Left lung (tissue), 10 donors: ENCODE data around the gene C1QTNF4. TPM values are rescaled to one million over a fixed set of nuclear protein-coding genes. Genes with fewer than 3 reads are reported as not detected.
A peak's percentile ranks its signal among the peaks of the same experiment; 100 is the strongest.
"Not testable (repeated sequence)": the region's sequence is repeated elsewhere in the genome, so short reads cannot be mapped to it uniquely, and the experiment has no call there.

ENCODE experiments used
- ATAC-seq: fragments of 200-7000 bp; cut with Tn5 transposase; one replicate; pipeline ENCODE4 v1.9.1; 2020; ENCODE audit warnings: moderate library complexity
- DNase-seq, 4 donors: peaks; one replicate each; pipeline ENCODE4 v3.0.0-alpha.2; 2013 to 2020
- H3K27ac ChIP-seq, 2 donors: fragments of 200-600 bp; sonication (generic) in 1 of 2; one replicate each; pipeline versions ENCODE4 v1.5.0 to v1.8.0; 2020 to 2021
- H3K27me3 ChIP-seq, 2 donors: fragments of 200-600 bp; sonication (generic) in 1 of 2; one replicate each; pipeline versions ENCODE4 v1.5.0 to v1.8.0; 2020 to 2021
- H3K36me3 ChIP-seq, 2 donors: fragments of 200-600 bp; sonication (generic) in 1 of 2; one replicate each; pipeline versions ENCODE4 v1.5.0 to v1.8.0; 2020 to 2021
- H3K4me1 ChIP-seq, 2 donors: fragments of 200-600 bp; one replicate each; pipeline ENCODE4 v1.8.0; 2021
- H3K4me3 ChIP-seq, 2 donors: fragments of 200-600 bp; sonication (generic) in 1 of 2; one replicate each; pipeline versions ENCODE4 v1.5.0 to v1.8.0; 2020 to 2021; ENCODE audit warnings: mild to moderate bottlenecking in 1 of 2
- H3K9me3 ChIP-seq, 2 donors: fragments of 200-600 bp; sonication (generic) in 1 of 2; one replicate each; pipeline versions ENCODE4 v1.5.0 to v1.8.0; 2020 to 2021
- intact Hi-C, 2 donors: fragments of 100-400 bp; cut with DNase I; formaldehyde crosslinking; loops; one replicate each; pipeline versions ENCODE4 v1.11.2 to v1.14.2; 2022
- polyA plus RNA-seq, 6 donors: library from polyadenylated mRNA; unstranded; fragments of 120-200 nt; gene quantifications; one replicate each; pipeline ENCODE4 v1.2.1, GENCODE V29; 2013; ENCODE audit not compliant: insufficient read length in 6 of 6
- total RNA-seq, 2 donors: library from RNA; stranded (reverse); fragmentation: NEBNext Ultra II Directional; extraction: Animal tissue kit (Norgen Biotek cat#: 25700); gene quantifications; one replicate each; pipeline ENCODE4 v1.2.1, GENCODE V29; 2021
- TF ChIP-seq, protein P1 (sequence below), 2 donors: fragments of 200-600 bp; sonication (generic) in 1 of 2; IDR thresholded peaks; one replicate each; pipeline versions ENCODE4 v1.5.0 to v1.8.0; 2021; ENCODE audit warnings: antibody characterized with exemption in 2 of 2
- donor health status: DM: no; HTN: yes; CAD: no.
- donor health status: DM: no; HTN: no; CAD: no.

The C1QTNF4 gene
- total and polyA plus RNA-seq, 8 donors, result 0.21 to 6.9 (median 3.9) TPM

DNA sequence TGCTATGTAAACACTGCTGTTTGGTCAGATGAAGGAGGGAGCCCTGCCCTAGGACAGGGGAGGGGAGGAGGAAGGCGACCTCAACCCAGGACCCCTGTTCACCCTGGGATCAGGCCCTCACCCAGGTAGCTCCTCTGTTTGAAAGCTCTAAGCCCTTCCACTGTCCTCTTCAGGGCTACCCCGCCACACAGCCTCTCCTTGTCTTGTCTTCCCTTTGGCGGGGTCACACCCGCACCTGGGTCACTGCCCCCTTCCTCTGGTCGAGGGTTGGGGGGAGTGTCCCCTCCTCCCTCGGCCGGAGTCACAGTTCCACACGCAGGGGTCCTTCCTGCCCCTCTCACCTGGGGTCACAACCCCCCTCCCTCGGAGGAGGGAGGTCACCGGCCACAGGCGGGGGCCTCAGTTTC lies 29.3 kb downstream of the C1QTNF4 start:
- TF ChIP-seq, protein P1, sequence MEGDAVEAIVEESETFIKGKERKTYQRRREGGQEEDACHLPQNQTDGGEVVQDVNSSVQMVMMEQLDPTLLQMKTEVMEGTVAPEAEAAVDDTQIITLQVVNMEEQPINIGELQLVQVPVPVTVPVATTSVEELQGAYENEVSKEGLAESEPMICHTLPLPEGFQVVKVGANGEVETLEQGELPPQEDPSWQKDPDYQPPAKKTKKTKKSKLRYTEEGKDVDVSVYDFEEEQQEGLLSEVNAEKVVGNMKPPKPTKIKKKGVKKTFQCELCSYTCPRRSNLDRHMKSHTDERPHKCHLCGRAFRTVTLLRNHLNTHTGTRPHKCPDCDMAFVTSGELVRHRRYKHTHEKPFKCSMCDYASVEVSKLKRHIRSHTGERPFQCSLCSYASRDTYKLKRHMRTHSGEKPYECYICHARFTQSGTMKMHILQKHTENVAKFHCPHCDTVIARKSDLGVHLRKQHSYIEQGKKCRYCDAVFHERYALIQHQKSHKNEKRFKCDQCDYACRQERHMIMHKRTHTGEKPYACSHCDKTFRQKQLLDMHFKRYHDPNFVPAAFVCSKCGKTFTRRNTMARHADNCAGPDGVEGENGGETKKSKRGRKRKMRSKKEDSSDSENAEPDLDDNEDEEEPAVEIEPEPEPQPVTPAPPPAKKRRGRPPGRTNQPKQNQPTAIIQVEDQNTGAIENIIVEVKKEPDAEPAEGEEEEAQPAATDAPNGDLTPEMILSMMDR (IDR thresholded peaks at IDR 0.05), result no peak
- Histone ChIP-seq H3K36me3 (peaks cover 0 to 8% of the 10 kb centered on the region in 2 donors), H3K27me3 (no peaks in the 10 kb centered on the region), H3K4me1 (peaks cover 5 to 32% of the 10 kb centered on the region in 2 donors), H3K27ac (peak overlapping the region; percentile 72 to 82), H3K9me3 (no peaks in the 10 kb centered on the region), H3K4me3 (peak overlapping the region; percentile 90 to 96)
- intact Hi-C loops, result loop anchor here in 1 of 2 donors (10.0 kb wide), 1 partner anchor 80 kb away; no protein-coding TSS in a partner anchor
- DNase-seq, result no peak
- peak; percentile 21 for ATAC-seq

DNA sequence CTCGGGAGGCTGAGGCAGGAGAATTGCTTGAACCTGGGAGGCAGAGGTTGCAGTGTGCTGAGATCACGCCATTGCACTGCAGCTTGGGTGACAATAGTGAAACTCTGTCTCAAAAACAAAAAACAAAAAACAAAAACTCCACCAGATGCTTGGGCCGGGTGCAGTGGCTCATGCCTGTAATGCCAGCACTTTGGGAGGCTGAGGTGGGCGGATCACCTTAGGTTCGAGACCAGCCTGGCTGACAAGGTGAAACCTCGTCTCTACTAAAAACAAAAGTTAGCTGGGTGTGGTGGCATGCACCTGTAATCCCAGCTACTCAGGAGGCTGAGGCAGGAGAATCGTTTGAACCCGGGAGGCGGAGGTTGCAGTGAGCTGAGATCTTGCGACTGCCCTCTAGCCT lies 29.8 kb downstream of the C1QTNF4 start:
- intact Hi-C loops, result loop anchor here in 1 of 2 donors (10.0 kb wide), 1 partner anchor 80 kb away; no protein-coding TSS in a partner anchor
- H3K27ac ChIP-seq, result not testable (repeated sequence)

DNA sequence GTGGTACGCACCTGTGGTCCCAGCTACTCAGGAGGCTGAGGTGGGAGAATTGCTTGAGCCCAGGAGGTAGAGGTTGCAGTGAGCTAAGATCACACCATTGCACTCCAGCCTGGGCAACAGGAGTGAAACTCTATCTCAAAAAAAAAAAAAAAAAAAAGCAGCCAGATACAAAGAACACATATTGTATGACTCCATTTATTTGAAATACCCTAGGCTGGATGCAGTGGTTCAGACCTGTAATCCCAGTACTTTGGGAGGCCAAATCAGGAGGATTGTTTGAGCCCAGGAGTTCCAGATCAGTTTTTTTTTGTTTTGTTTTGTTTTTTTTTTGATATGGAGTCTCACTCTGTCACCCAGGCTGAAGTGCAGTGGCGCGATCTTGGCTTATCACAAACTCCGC lies 31.8 kb downstream of the C1QTNF4 start:
- not testable (repeated sequence) for H3K27ac ChIP-seq, ATAC-seq, H3K4me3 ChIP-seq, H3K9me3 ChIP-seq, DNase-seq, H3K27me3 ChIP-seq, H3K36me3 ChIP-seq
- intact Hi-C loops, result loop anchor here in 1 of 2 donors (10.0 kb wide), 1 partner anchor 78 kb away; no protein-coding TSS in a partner anchor
- peaks cover 5 to 32% of the 10 kb centered on the region in 2 donors for H3K4me1 ChIP-seq

More for the DNA sequence above, 29.8 kb downstream of the C1QTNF4 start:
- not testable (repeated sequence) for ATAC-seq, H3K36me3 ChIP-seq, H3K9me3 ChIP-seq, DNase-seq, H3K27me3 ChIP-seq
- peak overlapping the region in 1 of 2 donors; percentile 90 for H3K4me3 ChIP-seq
- peaks cover 5 to 32% of the 10 kb centered on the region in 2 donors for H3K4me1 ChIP-seq

DNA sequence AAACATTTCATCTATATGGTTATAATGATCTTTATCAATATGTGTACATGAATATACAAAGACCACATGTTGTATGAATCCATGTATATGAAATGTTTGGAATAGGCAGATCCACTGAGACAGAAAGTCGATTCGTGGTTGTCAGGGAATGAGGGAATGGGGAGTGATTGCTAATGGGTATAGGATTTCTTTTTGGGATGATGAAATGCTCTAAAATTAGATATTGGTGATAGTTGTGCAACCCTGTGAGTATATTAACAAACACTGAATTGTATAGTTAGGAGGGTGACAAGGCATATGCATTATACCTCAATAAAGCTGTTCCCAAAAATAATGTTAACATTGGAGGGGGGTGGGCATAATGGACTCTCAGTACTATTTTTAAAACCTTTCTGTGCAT lies 33.8 kb downstream of the C1QTNF4 start:
- DNase-seq, result no peak
- H3K27me3 ChIP-seq, result no peaks in the 10 kb centered on the region
- no peak overlapping the region for H3K27ac ChIP-seq
- intact Hi-C loops, result loop anchor here in 1 of 2 donors (10.0 kb wide), 1 partner anchor 76 kb away; no protein-coding TSS in a partner anchor
- no peaks in the 10 kb centered on the region for H3K36me3 ChIP-seq
- TF ChIP-seq, protein P1 (IDR thresholded peaks at IDR 0.05), result no peak
- ATAC-seq, result no peak
- no peak overlapping the region for H3K4me3 ChIP-seq
- H3K4me1 ChIP-seq, result peaks cover 5 to 18% of the 10 kb centered on the region in 2 donors
- no peaks in the 10 kb centered on the region for H3K9me3 ChIP-seq

DNA sequence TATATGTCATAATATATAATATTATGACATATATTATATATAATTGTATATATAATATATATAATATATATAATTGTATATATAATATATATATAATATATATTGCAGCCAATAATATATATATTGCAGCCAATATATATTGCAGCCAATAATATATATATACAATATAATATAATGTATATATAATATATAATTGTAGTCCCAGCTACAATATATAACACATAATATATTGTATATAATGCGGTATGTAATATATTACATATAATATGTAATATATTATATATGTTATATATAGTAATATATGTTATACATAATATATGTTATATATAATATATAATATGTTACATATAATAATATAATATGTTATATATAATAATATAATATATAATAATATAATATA lies 35.5 kb downstream of the C1QTNF4 start:
- peaks cover 0 to 8% of the 10 kb centered on the region in 2 donors for H3K4me1 ChIP-seq
- no peak for ATAC-seq
- no peaks in the 10 kb centered on the region for H3K27me3 ChIP-seq
- DNase-seq, result no peak
- TF ChIP-seq, protein P1 (IDR thresholded peaks at IDR 0.05), result no peak
- intact Hi-C loops, result loop anchor here in 1 of 2 donors (10.0 kb wide), 1 partner anchor 74 kb away; no protein-coding TSS in a partner anchor
- H3K9me3 ChIP-seq, result no peaks in the 10 kb centered on the region
- no peak overlapping the region for H3K4me3 ChIP-seq
- H3K27ac ChIP-seq, result no peak overlapping the region
- no peaks in the 10 kb centered on the region for H3K36me3 ChIP-seq

DNA sequence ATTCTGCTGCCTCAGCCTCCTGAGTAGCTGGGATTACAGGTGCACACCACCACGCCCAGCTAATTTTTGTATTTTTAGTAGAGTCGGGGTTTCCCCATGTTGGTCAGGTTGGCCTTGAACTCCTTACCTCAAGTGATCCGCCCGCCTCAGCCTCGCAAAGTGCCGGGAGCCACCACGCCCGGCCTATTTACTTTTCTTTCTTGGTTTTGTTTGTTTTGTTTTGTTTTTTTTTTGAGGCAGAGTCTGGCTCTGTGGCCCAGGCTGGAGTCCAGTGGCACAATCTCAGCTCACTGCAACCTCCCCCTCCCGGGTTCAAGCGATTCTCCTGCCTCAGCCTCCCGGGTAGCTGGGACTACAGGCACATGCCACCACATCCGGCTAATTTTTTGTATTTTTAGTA lies 37.2 kb downstream of the C1QTNF4 start:
- not testable (repeated sequence) for H3K4me3 ChIP-seq, ATAC-seq, H3K36me3 ChIP-seq, H3K27me3 ChIP-seq, H3K27ac ChIP-seq, DNase-seq, H3K9me3 ChIP-seq
- intact Hi-C loops, result loop anchor here in 1 of 2 donors (10.0 kb wide), 1 partner anchor 72 kb away; no protein-coding TSS in a partner anchor
- peaks cover under 1 to 15% of the 10 kb centered on the region in 2 donors for H3K4me1 ChIP-seq

DNA sequence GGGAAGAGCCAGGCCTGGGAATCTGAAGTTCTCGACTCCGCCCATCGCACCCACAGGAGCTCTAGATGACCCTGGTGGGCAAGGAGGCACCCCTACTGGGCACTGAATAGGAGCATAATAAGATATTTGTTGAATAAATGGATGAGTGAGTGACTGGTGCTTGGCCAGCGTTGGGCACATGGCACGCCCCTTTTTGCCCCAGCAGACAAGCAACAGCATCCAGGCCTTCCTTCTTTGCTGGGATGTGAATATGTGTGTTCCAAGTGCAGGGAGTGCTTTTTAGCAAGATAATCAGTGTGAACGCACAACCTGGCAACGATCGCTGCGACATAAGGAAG lies 40.8 kb downstream of the C1QTNF4 start:
- intact Hi-C loops, result loop anchor here in 1 of 2 donors (10.0 kb wide), 1 partner anchor 69 kb away; no protein-coding TSS in a partner anchor
- Histone ChIP-seq H3K4me3 (peak overlapping the region; percentile 96 to 98), H3K27ac (peak overlapping the region; percentile 94)

More for the DNA sequence above, 40.8 kb downstream of the C1QTNF4 start:
- Histone ChIP-seq H3K4me1 (peaks cover 9 to 44% of the 10 kb centered on the region in 2 donors), H3K36me3 (no peaks in the 10 kb centered on the region), H3K27me3 (no peaks in the 10 kb centered on the region), H3K9me3 (no peaks in the 10 kb centered on the region)
- peak; percentile 12 for ATAC-seq
- TF ChIP-seq, protein P1 (IDR thresholded peaks at IDR 0.05), result peak in 1 of 2 donors; percentile 29
- DNase-seq, result no peak
